ENCODE results near the gene FYN.

The FYN gene

GRCh38 chr6:111674883-111675282 is 198.4 kb downstream of the FYN start:
- DNase-seq = no peak

- DNase-seq = no peak
Measured at GRCh38 chr6:111674413-111674812, 198.8 kb downstream of the FYN start.

GRCh38 chr6:111673937-111674336 is 199.3 kb downstream of the FYN start:
- DNase-seq = no peak

GRCh38 chr6:111673532-111673931 is 199.7 kb downstream of the FYN start:
- no peak for DNase-seq

- DNase-seq = no peak
Measured at GRCh38 chr6:111672761-111673450, 200.3 kb downstream of the FYN start.

GRCh38 chr6:111669326-111669725 is 203.9 kb downstream of the FYN start:
- no peak for DNase-seq

GRCh38 chr6:111668410-111668809 is 204.8 kb downstream of the FYN start:
- no peak for DNase-seq

- DNase-seq = peak; percentile 24
Measured at GRCh38 chr6:111667931-111668330, 205.3 kb downstream of the FYN start.

GRCh38 chr6:111666847-111667246 is 206.4 kb downstream of the FYN start:
- no peak for DNase-seq

GRCh38 chr6:111664565-111665030 is 208.7 kb downstream of the FYN start:
- no peak for DNase-seq

- DNase-seq = no peak
Measured at GRCh38 chr6:111663692-111664564, 209.3 kb downstream of the FYN start.

GRCh38 chr6:111662794-111663593 is 210.3 kb downstream of the FYN start:
- DNase-seq = no peak

GRCh38 chr6:111662072-111662793 is 211.0 kb downstream of the FYN start:
- DNase-seq = no peak

- peak; percentile 42 for DNase-seq
Measured at GRCh38 chr6:111661541-111662061, 211.7 kb downstream of the FYN start.

- DNase-seq = no peak
Measured at GRCh38 chr6:111660531-111660930, 212.7 kb downstream of the FYN start.

GRCh38 chr6:111658462-111659154 is 214.6 kb downstream of the FYN start:
- no peak for DNase-seq

- no peak for DNase-seq
Measured at GRCh38 chr6:111657146-111657545, 216.1 kb downstream of the FYN start.

- DNase-seq = no peak
Measured at GRCh38 chr6:111653979-111654378, 219.3 kb downstream of the FYN start.

GRCh38 chr6:111653434-111653833 is 219.8 kb downstream of the FYN start:
- DNase-seq = no peak

- DNase-seq = no peak
Measured at GRCh38 chr6:111652156-111652555, 221.1 kb downstream of the FYN start.

- DNase-seq = peak; percentile 49
Measured at GRCh38 chr6:111651185-111652034, 221.8 kb downstream of the FYN start.
